Measurements from ENCODE around the gene HOXA2. TPM values are rescaled to one million over a fixed set of nuclear protein-coding genes. Genes with fewer than 3 reads are reported as not detected.
A peak's percentile ranks its signal among the peaks of the same experiment; 100 is the strongest.

HOXA2 gene
- total and polyA plus RNA-seq, 2 of the 8 experiments (the other 6 are each of a cell fraction or from before 2014, with no cell fraction given) = not detected

- Histone ChIP-seq H2AK5ac (ENCODE audit: low read depth, low read length) (0 out of 2 replicates have a peak overlapping the region, but pooled peaks have one; percentile 16), H2BK20ac (ENCODE audit: low read length) (no peak overlapping the region), H3K79me2 (ENCODE audit: control insufficient read depth in 1 of 2, insufficient read depth in 2 of 2, low read length in 2 of 2) (no peaks in the 10 kb centered on the region), H3K4ac (replicated peaks; ENCODE audit: insufficient read length, low read depth, low read length) (no peak overlapping the region), H3K79me1 (ENCODE audit: low read depth, low read length) (no peaks in the 10 kb centered on the region), H3K18ac (ENCODE audit: extremely low read depth, low read length) (no peak overlapping the region), H2AFZ (ENCODE audit: low read length) (no peak overlapping the region), H3K9ac (replicated peaks in 1 of 4; ENCODE audit: extremely low read depth in 1 of 4, low read depth in 3 of 4, low read length in 3 of 4) (no peak overlapping the region), H4K5ac (ENCODE audit: insufficient read length, low read depth, low read length) (no peak overlapping the region), H3K9me3 (ENCODE audit: insufficient read depth in 2 of 2, low read depth in 1 of 2, low read length in 1 of 2) (no peaks in the 10 kb centered on the region), H3K23me2 (ENCODE audit: low read depth, low read length) (no peaks in the 10 kb centered on the region; the same call in 1 of the 2 replicates), H3K27ac (ENCODE audit: low read depth, low read length) (no peak overlapping the region), H2BK120ac (replicated peaks; ENCODE audit: low read depth, low read length) (no peak overlapping the region), H3K56ac (replicated peaks; ENCODE audit: insufficient read length, low read depth, low read length) (no peak overlapping the region), H3K4me2 (ENCODE audit: insufficient read depth in 1 of 2, low read depth in 2 of 2, low read length in 2 of 2) (peak overlapping the region in 1 of 2 experiments; percentile 20; a peak in 1 of 4 replicates), H2BK12ac (ENCODE audit: low read depth, low read length) (0 out of 2 replicates have a peak overlapping the region, but pooled peaks have one; percentile 27), H3K14ac (ENCODE audit: insufficient read length) (no peak overlapping the region), H4K8ac (ENCODE audit: extremely low read depth, insufficient read depth, low read length) (no peak overlapping the region), H2BK5ac (ENCODE audit: low read depth, low read length) (no peak overlapping the region), H4K91ac (replicated peaks; ENCODE audit: insufficient read length, low read length) (no peak overlapping the region), H2BK15ac (ENCODE audit: low read length) (no peak overlapping the region), H3K27me3 (replicated peaks in 1 of 4; ENCODE audit: control insufficient read depth in 3 of 4, extremely low read depth in 1 of 4, insufficient read depth in 3 of 4, low read length in 3 of 4) (peaks cover 97 to 99% (median 98%) of the 10 kb centered on the region in 4 experiments), H3K4me1 (replicated peaks in 1 of 4; ENCODE audit: control insufficient read depth in 3 of 4, insufficient read depth in 4 of 4, low read length in 3 of 4) (peaks cover 0 to 6% (median 1%) of the 10 kb centered on the region in 4 experiments; a peak in 4 of 7 replicates), H3K23ac (ENCODE audit: insufficient read length) (no peak overlapping the region), H4K20me1 (replicated peaks in 1 of 2; ENCODE audit: control insufficient read depth in 1 of 2, insufficient read depth in 2 of 2, low read length in 2 of 2) (peaks cover 25 to 34% of the 10 kb centered on the region in 2 experiments), H3K36me3 (ENCODE audit: control insufficient read depth in 2 of 4, insufficient read depth in 4 of 4, low read length in 3 of 4) (no peaks in the 10 kb centered on the region; a peak in 1 of 8 replicates), H3K4me3 (ENCODE audit: extremely low read depth in 1 of 4, insufficient read depth in 2 of 4, low read depth in 3 of 4, low read length in 4 of 4) (no peak overlapping the region)
- FAIRE-seq = no peak
- ChIA-PET CTCF (ENCODE audit: partially characterized antibody) (interaction anchor here (0.8 to 4.8 kb wide), 6 partner anchors 9 to 340 kb away, joined by 3 to 33 read pairs (median 3); partner anchors contain the start of gene HOXA5), POLR2A (ENCODE audit: partially characterized antibody) (interaction anchor here (1.3 kb wide), 1 partner anchor 12 kb away, joined by 5 read pairs; no protein-coding TSS in a partner anchor)
- peak in 1 of 2 experiments; percentile 47 for DNase-seq (ENCODE audit: low read depth in 1 of 2, low spot score in 2 of 2)
- peak; percentile 71 for TF ChIP-seq CTBP2 (IDR thresholded peaks at IDR 0.05; ENCODE audit: borderline replicate concordance, insufficient read depth, insufficient read length, low read length)
- TF ChIP-seq SP2 (IDR thresholded peaks at IDR 0.05; ENCODE audit: low read length) = no peak
- TF ChIP-seq EZH2 (IDR thresholded peaks at IDR 0.05; ENCODE audit: low read depth, low read length, severe bottlenecking) = peak; percentile 66
- peak; percentile 73 for TF ChIP-seq SUZ12 (IDR thresholded peaks at IDR 0.05; ENCODE audit: low read length)
- TF ChIP-seq RNF2 (IDR thresholded peaks at IDR 0.05; ENCODE audit: borderline replicate concordance, low read depth, low read length, missing control alignments, poor library complexity, severe bottlenecking) = peak; percentile 85
- 15% methylated on average over 18 of the region's 19 CpGs; no CpG with 5 or more reads in 1 of the 2 experiments for WGBS, 2 experiments (ENCODE audit: extremely low coverage in 1 of 2, insufficient coverage in 1 of 2, insufficient read length in 1 of 2, insufficient replicate concordance in 2 of 2, low coverage in 1 of 2, low lambda C conversion rate in 2 of 2, missing lambda C conversion rate in 1 of 2)
These were observed 15.5 kb upstream of the HOXA2 start for GRCh38 chr7:27117887-27118491.
